Spleen (tissue), 7 donors: ENCODE data around the gene PSMC1.

Experiments
- POLR2A ChIP-seq, 3 donors: fragments of 450-650 bp; IDR thresholded peaks; one replicate each; pipeline ENCODE4 v1.5.1; 2017; ENCODE audit warnings: antibody characterized with exemption in 3 of 3, mild to moderate bottlenecking in 1 of 3
- TF ChIP-seq, protein P1 (sequence below), 11 experiments: fragments of 200-600 bp in 7 of 11; fragments of 450-650 bp in 4 of 11; sonication (generic) in 4 of 11; IDR thresholded peaks in 8 of 11; conservative IDR thresholded peaks in 3 of 11; 1 replicate in 7 of 11; 2 replicates in 4 of 11; pipeline versions ENCODE4 v1.4.0 to v1.8.0; 2016 to 2021; ENCODE audit warnings: antibody characterized with exemption in 11 of 11, inconsistent platforms in 4 of 11, mild to moderate bottlenecking in 1 of 11
- donor health status: DM: no; HTN: no; CAD: no; lungs with moderate emphysema.
- donor health status: DM: no; HTN: no; CAD: no.
- donor health status: DM: no; HTN: no; CAD: no.

DNA sequence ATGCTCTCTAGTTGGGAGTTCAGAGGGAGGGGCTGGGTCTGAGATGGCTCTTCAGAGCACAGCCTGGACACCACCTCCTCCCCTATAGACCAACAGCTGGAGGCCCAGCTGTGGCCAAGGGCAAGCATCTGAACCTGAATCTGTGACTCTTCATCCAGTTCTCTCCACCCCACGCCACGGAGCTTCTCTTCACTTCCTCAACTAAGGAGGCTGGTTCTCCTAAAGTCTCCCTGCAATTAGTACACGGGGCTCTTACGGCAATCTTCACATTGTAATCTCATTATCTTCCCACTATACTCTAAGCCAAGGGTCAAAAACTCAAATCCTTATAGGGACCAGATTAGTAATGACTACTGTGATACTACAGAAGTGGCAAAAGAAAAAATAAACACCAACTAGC, 65.5 kb downstream of the PSMC1 start:
- no peak for TF ChIP-seq POLR2A (IDR thresholded peaks at IDR 0.05)
- TF ChIP-seq, protein P1, sequence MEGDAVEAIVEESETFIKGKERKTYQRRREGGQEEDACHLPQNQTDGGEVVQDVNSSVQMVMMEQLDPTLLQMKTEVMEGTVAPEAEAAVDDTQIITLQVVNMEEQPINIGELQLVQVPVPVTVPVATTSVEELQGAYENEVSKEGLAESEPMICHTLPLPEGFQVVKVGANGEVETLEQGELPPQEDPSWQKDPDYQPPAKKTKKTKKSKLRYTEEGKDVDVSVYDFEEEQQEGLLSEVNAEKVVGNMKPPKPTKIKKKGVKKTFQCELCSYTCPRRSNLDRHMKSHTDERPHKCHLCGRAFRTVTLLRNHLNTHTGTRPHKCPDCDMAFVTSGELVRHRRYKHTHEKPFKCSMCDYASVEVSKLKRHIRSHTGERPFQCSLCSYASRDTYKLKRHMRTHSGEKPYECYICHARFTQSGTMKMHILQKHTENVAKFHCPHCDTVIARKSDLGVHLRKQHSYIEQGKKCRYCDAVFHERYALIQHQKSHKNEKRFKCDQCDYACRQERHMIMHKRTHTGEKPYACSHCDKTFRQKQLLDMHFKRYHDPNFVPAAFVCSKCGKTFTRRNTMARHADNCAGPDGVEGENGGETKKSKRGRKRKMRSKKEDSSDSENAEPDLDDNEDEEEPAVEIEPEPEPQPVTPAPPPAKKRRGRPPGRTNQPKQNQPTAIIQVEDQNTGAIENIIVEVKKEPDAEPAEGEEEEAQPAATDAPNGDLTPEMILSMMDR (IDR thresholded peaks at IDR 0.05 in 8 of 11, conservative IDR thresholded peaks at IDR 0.05 in 3 of 11), result no peak
